IMR-90 (cell line): ENCODE measurements around the gene ADGRG1. TPM values are rescaled to one million over a fixed set of nuclear protein-coding genes. Genes with fewer than 3 reads are reported as not detected.

ENCODE experiments used
- ATAC-seq: fragments of 200-7000 bp; cut with Tn5 transposase; 2 replicates; pipeline ENCODE4 v1.9.1; 2020; ENCODE audit warnings: low read depth, mild to moderate bottlenecking, moderate library complexity
- BruUV-seq: library from RNA; stranded (reverse); fragments of 400-500 nt; replicated peaks from 2 replicates; lab custom pipeline; 2021; lab: Mats Ljungman, UMichigan
- CTCF ChIA-PET: fragments of 300-600 bp; formaldehyde crosslinking; extraction: SDS; loops from one replicate; lab custom pipeline; 2021; ENCODE audit warnings: antibody characterized with exemption; lab: Yijun Ruan, JAX
- POLR2A ChIA-PET: fragments of 300-600 bp; sonication (Branson Sonifier 250); formaldehyde crosslinking; loops from one replicate; lab custom pipeline; 2022; ENCODE audit warnings: antibody characterized with exemption; ENCODE audit not compliant: unreplicated experiment; lab: Charles Lee
- DNase-seq: peaks from one replicate; pipeline ENCODE4 v3.0.0; 2013
- H2AFZ ChIP-seq: replicated peaks from 2 replicates; pipeline ENCODE3; 2013; ENCODE audit warnings: low read length, mild to moderate bottlenecking; ENCODE audit not compliant: poor library complexity
- H2AK5ac ChIP-seq: 2 replicates; pipeline ENCODE4 v1.6.1; 2013; ENCODE audit warnings: low read depth, low read length, inconsistent platforms
- H2AK9ac ChIP-seq: replicated peaks from 2 replicates; pipeline ENCODE3; 2013; ENCODE audit warnings: mild to moderate bottlenecking, low read depth, low read length, moderate library complexity; ENCODE audit not compliant: poor library complexity
- H2BK120ac ChIP-seq: 2 replicates; pipeline ENCODE4 v1.6.1; 2013; ENCODE audit warnings: low read depth, low read length, inconsistent platforms
- H2BK15ac ChIP-seq: 3 replicates; pipeline ENCODE4 v1.6.1; 2013; ENCODE audit warnings: low read depth, low read length, inconsistent platforms
- H2BK20ac ChIP-seq: 2 replicates; pipeline ENCODE4 v1.6.1; 2013; ENCODE audit warnings: low read depth, mild to moderate bottlenecking, inconsistent platforms, low read length, moderate library complexity
- H2BK5ac ChIP-seq: 2 replicates; pipeline ENCODE4 v1.6.1; 2013; ENCODE audit warnings: mild to moderate bottlenecking, low read depth, low read length, inconsistent platforms; ENCODE audit not compliant: poor library complexity, severe bottlenecking
- H3K14ac ChIP-seq: replicated peaks from 2 replicates; pipeline ENCODE4 v1.6.1; 2013; ENCODE audit warnings: low read depth, low read length, inconsistent platforms
- H3K18ac ChIP-seq: 2 replicates; pipeline ENCODE4 v1.6.1; 2013; ENCODE audit warnings: low read depth, low read length, control low read depth
- H3K23ac ChIP-seq: 2 replicates; pipeline ENCODE4 v1.6.1; 2013; ENCODE audit warnings: low read depth, low read length, inconsistent platforms
- H3K27ac ChIP-seq: 2 replicates; pipeline ENCODE4 v1.5.1; 2013; ENCODE audit warnings: mild to moderate bottlenecking, control low read depth, low read length; ENCODE audit not compliant: insufficient read depth
- H3K27me3 ChIP-seq: 2 replicates; pipeline ENCODE4 v1.6.1; 2013; ENCODE audit warnings: low read length; ENCODE audit not compliant: control insufficient read depth, insufficient read depth
- H3K36me3 ChIP-seq: 2 replicates; pipeline ENCODE4 v1.6.1; 2013; ENCODE audit warnings: low read length, mixed read lengths; ENCODE audit not compliant: control insufficient read depth, insufficient read depth
- H3K4ac ChIP-seq: 2 replicates; pipeline ENCODE4 v1.6.1; 2013; ENCODE audit warnings: low read depth, low read length, inconsistent platforms
- H3K4me1 ChIP-seq: 2 replicates; pipeline ENCODE4 v1.6.1; 2013; ENCODE audit warnings: low read length, mixed read lengths; ENCODE audit not compliant: control insufficient read depth, insufficient read depth
- H3K4me2 ChIP-seq: 2 replicates; pipeline ENCODE4 v1.6.1; 2013; ENCODE audit warnings: low read depth, mild to moderate bottlenecking, control low read depth, low read length, moderate library complexity
- H3K4me3 ChIP-seq: 2 replicates; pipeline ENCODE4 v1.5.1; 2013; ENCODE audit warnings: low read depth, mild to moderate bottlenecking, control low read depth, low read length, moderate library complexity; ENCODE audit not compliant: insufficient read depth
- H3K56ac ChIP-seq: 2 replicates; pipeline ENCODE4 v1.6.1; 2013; ENCODE audit warnings: low read length, inconsistent platforms; ENCODE audit not compliant: insufficient read depth; ENCODE audit errors: extremely low read depth
- H3K79me1 ChIP-seq, 2 experiments: 2 replicates each; pipeline ENCODE4 v1.6.1; 2013; ENCODE audit warnings: low read length in 2 of 2, inconsistent platforms in 1 of 2, low read depth in 1 of 2
- H3K9ac ChIP-seq: 2 replicates; pipeline ENCODE4 v1.6.1; 2013; ENCODE audit warnings: low read depth, low read length, control low read depth
- H3K9me1 ChIP-seq: 2 replicates; pipeline ENCODE4 v1.6.1; 2013; ENCODE audit warnings: low read length, inconsistent platforms; ENCODE audit not compliant: insufficient read depth
- H3K9me3 ChIP-seq: 2 replicates; pipeline ENCODE4 v1.6.1; 2013; ENCODE audit warnings: low read length; ENCODE audit not compliant: control insufficient read depth, insufficient read depth
- H4K20me1 ChIP-seq: 2 replicates; pipeline ENCODE4 v1.6.1; 2013; ENCODE audit warnings: low read length, inconsistent platforms; ENCODE audit not compliant: insufficient read depth
- H4K5ac ChIP-seq: 2 replicates; pipeline ENCODE4 v1.6.1; 2013; ENCODE audit warnings: mild to moderate bottlenecking, low read depth, low read length, control low read depth
- H4K8ac ChIP-seq, 2 experiments: 2 replicates each; pipeline ENCODE4 v1.6.1; 2013; ENCODE audit warnings: low read depth in 2 of 2, low read length in 2 of 2, control low read depth in 1 of 2, inconsistent platforms in 1 of 2
- H4K91ac ChIP-seq: 2 replicates; pipeline ENCODE4 v1.6.1; 2013; ENCODE audit warnings: low read depth, low read length, inconsistent platforms; ENCODE audit not compliant: insufficient read depth
- CHD1 ChIP-seq: IDR thresholded peaks from 2 replicates; pipeline ENCODE4 v1.6.1; 2012; ENCODE audit warnings: low read depth, low read length, improper control_type of control experiment
- CTCF ChIP-seq: conservative IDR thresholded peaks from 2 replicates; pipeline ENCODE4 v1.5.1; 2012; ENCODE audit warnings: mild to moderate bottlenecking, low read depth, low read length, improper control_type of control experiment
- FOS ChIP-seq: fragments of 150-350 bp; IDR thresholded peaks from 2 replicates; pipeline ENCODE4 v1.6.1; 2016; ENCODE audit warnings: low read depth, low read length
- MAZ ChIP-seq: IDR thresholded peaks from 2 replicates; pipeline ENCODE4 v1.6.1; 2012; ENCODE audit warnings: low read depth, mild to moderate bottlenecking, low read length, improper control_type of control experiment, moderate library complexity, borderline replicate concordance
- NFE2L2 ChIP-seq: fragments of 150-350 bp; IDR thresholded peaks from 2 replicates; pipeline ENCODE4 v1.6.1; 2016; ENCODE audit warnings: low read depth, mild to moderate bottlenecking, low read length
- POLR2A ChIP-seq: IDR thresholded peaks from 2 replicates; pipeline ENCODE4 v1.6.1; 2012; ENCODE audit warnings: mild to moderate bottlenecking, low read depth, low read length
- RAD21 ChIP-seq: IDR thresholded peaks from 2 replicates; pipeline ENCODE4 v1.6.1; 2012; ENCODE audit warnings: low read length, improper control_type of control experiment
- RCOR1 ChIP-seq: IDR thresholded peaks from 2 replicates; pipeline ENCODE4 v1.6.1; 2012; ENCODE audit warnings: mild to moderate bottlenecking, low read length, improper control_type of control experiment; ENCODE audit not compliant: insufficient replicate concordance
- USF2 ChIP-seq: fragments of 150-350 bp; IDR thresholded peaks from 2 replicates; pipeline ENCODE4 v1.6.1; 2017; ENCODE audit warnings: mild to moderate bottlenecking, antibody characterized with exemption, low read length, low read depth
- WGBS, 2 experiments: methylation state at CpG; one replicate each; pipeline versions ENCODE4 v1.1.5 to v1.1.7; 2013; ENCODE audit warnings: missing lambda C conversion rate in 2 of 2; ENCODE audit not compliant: insufficient read length in 1 of 2; ENCODE audit errors: extremely low coverage in 2 of 2; 5-methylcytosine and 5-hydroxymethylcytosine counted together
- dilution Hi-C: fragments of 300-500 bp; cut with HindIII; formaldehyde crosslinking; loops from one replicate; pipeline ENCODE4 v1.14.3; 2018; ENCODE audit warnings: low sequenced_read_pairs; ENCODE audit not compliant: unreplicated experiment
- in situ Hi-C: fragments of 300-500 bp; cut with MboI; formaldehyde crosslinking; loops from 3 replicates; pipeline ENCODE4 v1.14.3; 2019; ENCODE audit warnings: low sequenced_read_pairs, inconsistent platforms, mixed read lengths
- intact Hi-C: fragments of 100-400 bp; cut with micrococcal nuclease; formaldehyde crosslinking; loops from 2 replicates; pipeline ENCODE4 v1.10.0; 2022
- polyA plus RNA-seq, 3 experiments: library from polyadenylated mRNA; depleted of rRNA; stranded (reverse); fragments of >200 nt; gene quantifications; 2 replicates each; pipeline ENCODE4 v1.2.3, GENCODE V29; 2012; ENCODE audit warnings: low replicate concordance in 1 of 3
- total RNA-seq: library from RNA; depleted of rRNA; stranded (reverse); fragments of >200 nt; gene quantifications from 2 replicates; pipeline ENCODE4 v1.2.3, GENCODE V29; 2012

The ADGRG1 gene
- total and polyA plus RNA-seq, 2 of the 4 experiments (the other 2 are of a cell fraction), result 0.90 to 8.4 TPM

DNA sequence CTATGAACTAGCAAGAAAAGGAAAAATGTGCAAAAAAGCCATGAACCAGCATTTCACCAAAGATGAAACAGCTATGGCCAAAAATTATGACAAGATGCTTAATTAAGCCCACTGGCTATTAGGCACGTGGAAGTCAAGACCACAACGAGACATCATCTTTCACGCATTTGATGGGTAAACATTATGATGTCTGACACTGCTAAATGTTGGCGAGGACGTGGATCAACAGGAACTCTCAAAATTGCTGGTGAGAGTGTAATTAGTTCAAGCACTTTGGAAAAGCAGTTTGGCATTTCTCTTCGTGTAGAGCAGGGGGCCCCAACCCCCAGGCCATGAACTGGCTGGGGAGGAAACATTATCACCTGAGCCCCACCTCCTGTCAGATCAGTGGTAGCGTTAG is 39.6 kb upstream of the ADGRG1 start:
- H3K9ac ChIP-seq, result no peak overlapping the region
- peaks cover 8% of the 10 kb centered on the region for H3K4me1 ChIP-seq
- H2AK9ac ChIP-seq, result no peak overlapping the region
- no peak overlapping the region for H3K56ac ChIP-seq
- H3K4me3 ChIP-seq, result no peak overlapping the region
- dilution Hi-C loops, result no loop called here
- intact Hi-C loops, result no loop called here
- in situ Hi-C loops, result loop anchor here (10.0 kb wide), 1 partner anchor 276 kb away; no protein-coding TSS in a partner anchor
- peaks cover 6% of the 10 kb centered on the region; the same call in 1 of the 2 replicates for H3K27me3 ChIP-seq
- no peak overlapping the region for H2BK5ac ChIP-seq
- H2AK5ac ChIP-seq, result peak overlapping the region; percentile 10; the same call in 1 of the 2 replicates
- H3K79me1 ChIP-seq, result no peaks in the 10 kb centered on the region
- H2BK120ac ChIP-seq, result no peak overlapping the region
- BruUV-seq, result no TSS peak
- no peak overlapping the region for H2AFZ ChIP-seq
- POLR2A ChIA-PET, result no interaction called here
- H4K8ac ChIP-seq, result no peak overlapping the region
- no peak for DNase-seq
- no peak for ATAC-seq
- H4K91ac ChIP-seq, result no peak overlapping the region
- peaks cover 3% of the 10 kb centered on the region; the same call in 1 of the 2 replicates for H4K20me1 ChIP-seq
- H3K9me1 ChIP-seq, result peaks cover 14% of the 10 kb centered on the region
- TF ChIP-seq MAZ, result no peak
- TF ChIP-seq CHD1, result no peak
- TF ChIP-seq RAD21, result no peak
- no peak for TF ChIP-seq FOS
- TF ChIP-seq RCOR1, result no peak
- TF ChIP-seq USF2, result no peak
- no peak for TF ChIP-seq CTCF
- no peak for TF ChIP-seq POLR2A
- TF ChIP-seq NFE2L2, result no peak
- no peak overlapping the region for H4K5ac ChIP-seq
- no peak overlapping the region for H2BK20ac ChIP-seq
- no peaks in the 10 kb centered on the region for H3K9me3 ChIP-seq
- no peak overlapping the region for H3K4ac ChIP-seq
- no peaks in the 10 kb centered on the region for H3K36me3 ChIP-seq
- no peak overlapping the region for H3K4me2 ChIP-seq
- no peak overlapping the region for H3K23ac ChIP-seq
- WGBS, 2 experiments, result 90% methylated on average over 2 of the region's 7 CpGs; no CpG with 5 or more reads in 1 of the 2 experiments
- no peak overlapping the region for H3K14ac ChIP-seq
- H3K27ac ChIP-seq, result no peak overlapping the region
- no peak overlapping the region for H3K18ac ChIP-seq
- CTCF ChIA-PET, result interaction anchor here (1.2 kb wide), 1 partner anchor 13 kb away, joined by 5 read pairs; no protein-coding TSS in a partner anchor
- H2BK15ac ChIP-seq, result peak overlapping the region; percentile 6; the same call in 1 of the 3 replicates
